HG02798 (cell line): ENCODE results near the gene ZNF771.
"Not testable (repeated sequence)": the region's sequence is repeated elsewhere in the genome, so short reads cannot be mapped to it uniquely, and the experiment has no call there.

ENCODE experiments used
- ATAC-seq: cut with Tn5 transposase; IDR thresholded peaks from one replicate; pipeline ENCODE4 v1.9.1; 2021; ENCODE audit warnings: mild to moderate bottlenecking; ENCODE audit not compliant: unreplicated experiment, poor library complexity

The ZNF771 gene

DNA sequence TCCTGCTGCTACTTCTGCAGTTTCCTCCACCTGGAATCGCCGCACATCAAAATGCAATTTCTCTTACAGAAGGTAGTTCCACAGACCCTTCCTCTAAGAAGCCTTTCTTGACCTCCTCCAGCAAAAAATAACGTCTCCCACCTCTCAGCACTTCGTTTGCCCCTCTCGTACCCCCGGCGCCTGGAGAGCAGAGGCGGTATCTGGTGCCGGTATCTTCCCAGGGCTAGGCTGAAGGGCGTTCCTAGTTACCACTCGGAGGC, 21.9 kb downstream of the ZNF771 start:
- no peak for ATAC-seq

DNA sequence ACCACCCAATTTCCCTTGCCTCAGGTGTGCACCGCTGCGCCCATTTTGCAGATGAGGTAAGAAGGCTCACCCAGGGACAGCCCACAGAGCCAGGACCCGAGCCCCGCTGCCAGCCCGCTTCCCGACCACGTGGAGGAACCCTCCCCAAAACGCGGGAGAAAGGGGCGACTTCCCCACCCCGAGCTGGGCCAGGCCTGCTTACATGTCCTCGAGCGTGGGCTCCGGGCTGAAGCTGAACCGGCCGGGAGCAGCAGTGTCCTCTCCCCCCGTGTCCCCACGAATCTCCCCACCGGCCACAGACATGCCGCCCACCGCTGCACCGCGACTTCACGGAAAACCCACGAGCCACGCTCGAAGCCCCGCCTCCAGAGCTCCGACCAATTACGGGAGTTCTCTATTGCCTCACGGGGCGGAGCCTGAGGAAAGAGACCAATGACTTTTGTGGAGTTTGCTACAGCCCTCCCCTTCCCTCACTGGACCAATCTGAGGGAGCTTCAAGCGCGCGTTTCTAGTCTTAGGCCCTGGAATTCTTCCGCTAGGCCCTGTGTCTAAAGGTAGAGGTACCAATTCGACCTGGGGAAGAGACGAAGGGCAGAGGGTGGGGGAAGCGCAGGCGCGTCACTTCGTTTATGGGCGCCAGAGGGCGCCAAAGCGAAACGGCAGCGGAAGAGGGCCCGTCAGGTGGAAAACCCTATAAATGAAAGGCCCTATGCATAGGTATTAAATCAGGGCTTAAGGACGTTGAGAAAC, 22.4 kb downstream of the ZNF771 start, which contains the start of gene DCTPP1:
Gene DCTPP1, minus strand, starts transcription at position 353 of the 750 bp plus-strand sequence. Its CDS starts 50 bp downstream, at position 303.
- peak; percentile 97 for ATAC-seq

DNA sequence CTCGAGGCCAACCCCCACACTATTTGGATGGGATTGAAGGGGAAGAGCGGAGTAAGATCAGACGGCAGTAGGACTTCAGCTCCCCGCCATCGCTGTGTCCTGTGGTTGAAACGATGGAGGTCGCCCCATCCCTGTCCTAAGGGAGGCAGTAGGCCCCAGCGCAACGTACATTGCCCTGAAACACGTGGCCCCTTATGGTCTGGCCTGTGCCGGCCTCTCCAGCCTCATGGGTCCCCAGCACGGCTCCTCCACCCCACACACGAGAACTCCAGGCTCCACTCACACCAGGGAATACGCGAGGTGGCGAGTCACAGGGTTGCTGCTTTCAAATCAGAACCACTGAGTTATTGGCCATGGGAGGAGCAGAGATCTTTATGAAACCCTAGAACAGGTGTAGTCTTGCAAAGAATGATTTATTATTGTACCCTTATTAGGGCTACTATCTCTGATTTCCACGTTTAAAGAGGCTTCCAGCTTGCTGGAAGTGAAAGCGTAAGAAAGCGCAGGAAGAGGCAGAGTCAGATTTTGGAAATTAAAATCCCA, 23.1 kb downstream of the ZNF771 start:
- ATAC-seq = no peak

DNA sequence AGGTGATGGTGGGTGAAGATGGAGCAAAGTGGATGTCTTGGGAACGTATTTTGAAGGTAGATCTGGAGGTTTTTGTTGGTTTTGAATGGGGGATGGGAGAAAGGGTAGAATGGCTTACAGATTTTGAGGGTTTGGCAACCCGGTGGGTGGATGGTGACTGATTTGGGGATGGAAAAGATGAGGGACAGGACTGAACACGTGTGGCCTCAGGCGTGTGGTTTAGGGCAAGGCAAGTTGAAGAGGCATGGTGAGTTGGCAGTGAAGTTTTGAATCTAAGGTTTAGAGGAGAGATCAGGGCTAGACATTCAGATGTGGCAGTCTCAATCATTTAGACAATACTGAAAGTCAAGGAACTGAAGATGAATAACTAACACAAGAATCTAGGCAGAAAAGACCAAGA, 27.4 kb downstream of the ZNF771 start:
- ATAC-seq = no peak

DNA sequence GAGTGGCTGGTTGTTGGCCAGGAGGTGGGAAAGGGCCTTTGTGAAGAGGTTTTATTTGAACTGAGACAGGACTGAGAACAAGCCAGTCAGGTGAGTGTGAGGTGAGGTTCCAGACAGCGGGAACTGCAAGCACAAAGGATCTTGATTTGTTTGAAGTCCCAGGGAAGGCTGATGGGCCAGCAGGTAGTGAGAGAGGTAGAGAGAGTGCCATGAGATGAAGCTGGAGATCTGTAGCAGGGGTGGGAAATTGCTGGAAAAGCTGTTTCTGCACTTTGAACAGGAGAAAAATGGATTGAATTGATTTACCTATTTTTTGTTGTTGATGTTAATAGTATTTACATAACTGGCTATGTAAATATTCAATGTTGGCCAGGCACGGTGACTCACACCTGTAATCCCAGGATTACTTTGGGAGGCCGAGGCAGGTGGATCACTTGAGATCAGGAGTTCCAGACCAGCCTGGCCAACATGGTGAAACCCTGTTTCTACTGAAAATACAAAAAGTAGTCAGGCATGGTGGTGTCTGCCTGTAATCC, 30.2 kb downstream of the ZNF771 start:
- no peak for ATAC-seq

DNA sequence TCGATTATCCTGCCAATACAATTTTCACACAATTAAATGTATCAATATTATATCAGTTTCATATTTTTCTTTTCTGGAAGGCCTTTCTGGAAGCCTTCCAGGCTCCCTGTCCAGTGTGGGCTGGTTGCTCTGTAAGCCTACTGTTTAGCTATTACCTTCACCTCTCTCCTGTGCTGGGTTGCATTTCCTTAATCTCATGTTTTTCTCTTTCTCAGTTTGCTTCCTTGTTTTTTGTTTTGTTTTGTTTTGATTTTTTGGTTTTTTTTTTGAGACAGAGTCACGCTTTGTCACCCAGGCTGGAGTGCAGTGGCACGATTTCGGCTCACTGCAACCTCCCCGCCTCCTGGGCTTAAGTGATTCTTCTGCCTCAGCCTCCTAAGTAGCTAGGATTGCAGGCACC, 31.4 kb downstream of the ZNF771 start:
- no peak for ATAC-seq

DNA sequence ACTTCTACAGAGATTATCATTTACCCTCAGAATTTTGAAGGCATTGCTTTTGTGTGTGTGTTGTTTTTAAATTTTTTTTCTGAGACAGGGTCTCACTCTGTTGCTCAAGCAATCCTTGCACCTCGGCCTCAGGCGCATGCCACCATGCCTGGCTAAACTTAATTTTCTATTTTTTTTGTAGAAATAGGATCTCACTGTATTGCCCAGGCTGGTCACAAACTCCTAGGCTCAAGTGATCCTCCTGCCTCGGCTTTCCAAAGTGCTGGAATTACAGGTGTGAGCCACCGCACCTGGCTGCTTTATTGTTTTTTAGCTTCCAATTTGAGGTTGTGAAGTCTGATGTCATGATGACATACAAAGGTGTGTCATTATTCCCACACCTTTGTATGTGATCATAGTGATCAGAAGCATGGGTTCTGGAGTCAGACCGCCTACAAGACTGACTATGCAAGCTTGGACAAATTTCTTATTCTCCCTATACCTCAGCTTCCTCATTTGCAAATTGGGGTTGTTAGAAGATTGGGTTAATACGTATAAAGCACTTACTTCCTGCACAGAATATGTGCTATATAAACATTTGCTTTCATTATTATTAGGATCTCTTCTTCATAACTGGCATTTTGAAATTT, 32.4 kb downstream of the ZNF771 start:
- no peak for ATAC-seq

DNA sequence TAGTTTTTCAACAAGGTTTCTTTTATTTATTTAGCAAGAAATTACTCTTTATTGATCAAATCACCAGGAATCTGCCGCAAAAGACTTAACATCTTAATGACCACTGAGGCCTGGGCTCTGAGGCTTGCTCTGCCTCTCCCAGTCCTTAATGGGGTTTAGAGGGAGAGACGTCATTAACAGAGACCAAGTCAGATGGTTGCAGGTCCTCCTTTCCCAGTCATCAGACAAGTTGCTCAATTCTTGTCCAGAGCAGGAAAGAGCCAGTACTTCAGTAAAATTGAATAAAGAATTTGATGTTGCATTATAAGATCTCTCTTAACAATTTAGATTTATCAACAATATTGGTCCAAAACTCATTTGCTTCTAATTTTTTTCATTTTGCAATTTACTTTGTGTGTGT, 36.2 kb downstream of the ZNF771 start:
- ATAC-seq = no peak

DNA sequence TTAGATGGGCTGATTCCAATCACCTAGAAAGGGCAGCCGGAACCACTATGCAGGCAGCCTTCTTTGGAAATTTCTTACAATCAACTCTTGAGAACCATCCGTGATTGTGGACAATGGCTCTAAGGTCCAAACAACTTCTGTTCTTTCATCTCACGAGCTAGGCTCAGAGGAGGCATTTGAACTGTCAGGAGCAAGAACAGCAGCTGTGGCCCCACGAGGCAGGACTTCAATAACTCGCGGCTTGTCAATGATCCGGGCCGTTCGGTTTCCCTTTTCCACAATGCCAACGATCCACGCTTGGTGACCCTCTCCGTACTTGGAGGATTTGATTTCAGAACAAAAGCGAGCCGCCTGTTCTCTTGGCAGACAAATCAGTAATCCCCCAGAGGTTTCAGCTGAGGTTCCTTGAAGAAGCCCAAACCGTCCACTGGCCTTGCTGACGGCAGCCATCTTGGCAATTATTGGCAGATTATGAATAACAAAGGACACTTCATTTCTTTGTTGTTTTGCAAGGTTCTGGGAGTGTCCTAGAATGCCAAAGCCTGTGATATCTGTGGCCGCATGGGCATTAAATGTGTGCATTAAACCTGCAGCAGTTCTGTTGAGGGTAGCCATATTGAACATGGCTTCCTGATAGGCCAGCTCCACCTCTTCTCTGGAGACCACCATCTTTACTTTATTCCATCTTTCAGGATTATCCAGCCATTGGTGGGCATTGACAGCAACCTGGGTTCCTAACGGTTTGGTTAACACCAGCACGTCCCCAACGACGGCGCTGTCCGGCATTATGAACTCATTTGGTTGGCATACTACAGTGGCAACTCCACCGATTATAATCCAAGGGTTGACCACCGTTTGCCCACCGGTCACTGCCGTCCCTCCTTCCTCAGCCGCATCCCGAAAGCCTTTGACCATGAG, 37.1 kb downstream of the ZNF771 start:
- no peak for ATAC-seq

DNA sequence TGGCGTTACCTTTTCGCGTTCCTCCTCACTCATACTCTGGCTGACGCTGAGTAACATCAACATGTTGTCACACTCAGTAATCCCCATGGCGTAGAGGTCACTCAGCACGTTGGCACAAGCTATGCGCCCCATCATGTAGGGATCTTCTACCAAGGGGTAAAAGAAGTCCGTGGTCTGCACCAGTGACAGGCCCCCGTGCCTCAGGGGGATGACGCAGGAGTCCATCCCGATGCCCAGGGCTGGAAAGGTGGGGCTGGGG, 37.7 kb downstream of the ZNF771 start:
- no peak for ATAC-seq

DNA sequence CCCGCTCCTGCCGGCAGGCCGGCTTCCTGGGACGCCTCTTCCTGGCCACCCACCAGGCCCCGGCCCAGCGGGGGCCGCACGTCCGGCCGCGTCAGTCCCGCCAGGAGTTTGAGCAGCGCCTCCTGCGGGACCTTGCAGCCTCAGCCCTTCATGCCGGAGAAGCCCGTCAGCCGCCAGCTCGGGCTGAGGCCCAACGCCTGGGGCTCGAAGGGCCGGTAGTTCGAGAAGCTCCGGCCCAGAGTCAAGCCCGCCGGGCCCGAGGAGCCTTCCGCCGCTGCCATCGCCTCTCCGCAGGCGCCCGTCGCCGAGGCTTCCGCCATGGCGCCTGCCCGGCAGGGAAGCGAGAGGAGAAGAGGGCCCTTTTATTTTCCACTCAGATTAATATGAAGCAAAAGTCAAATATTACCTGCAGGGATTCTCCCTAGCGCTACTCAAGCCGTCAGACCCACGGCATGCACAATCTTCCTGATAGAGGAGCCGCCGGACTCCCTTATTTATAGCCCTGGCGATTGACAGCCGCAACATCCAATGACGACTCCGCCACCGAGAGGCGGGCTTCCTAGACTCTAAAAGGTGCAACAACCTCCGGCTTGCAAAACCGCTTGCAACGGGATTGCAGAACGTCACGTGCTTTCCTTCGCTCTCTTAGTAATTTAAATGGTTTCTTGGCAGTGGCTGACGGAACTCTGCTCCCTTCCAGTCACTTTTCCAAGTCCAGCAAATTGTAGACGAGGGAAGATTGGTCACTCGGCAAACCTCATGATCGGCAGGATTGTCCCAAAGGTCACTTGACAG, 38.2 kb downstream of the ZNF771 start, which contains the start of gene SEPHS2:
Gene SEPHS2, minus strand, starts transcription at position 467 of the 795 bp plus-strand sequence. Its CDS starts 147 bp downstream, at position 320.
- peak; percentile 93 for ATAC-seq

DNA sequence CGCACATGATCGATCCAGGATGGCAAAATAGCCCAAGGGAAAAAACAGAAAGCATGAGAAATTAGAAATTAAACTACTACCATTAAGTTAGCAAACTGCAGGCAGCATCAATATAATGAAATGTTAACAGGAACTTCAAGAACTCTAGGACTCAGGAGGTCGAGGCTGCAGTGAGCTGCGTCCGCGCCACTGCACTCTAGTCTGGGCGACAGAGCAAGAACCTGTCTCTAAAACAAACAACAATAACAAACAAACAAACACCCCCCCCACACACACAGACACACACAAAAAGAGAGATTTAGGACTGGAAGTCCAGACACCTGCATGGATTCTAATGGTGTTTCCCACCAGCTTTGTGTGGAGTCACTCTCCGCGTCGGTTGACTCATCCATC, 38.8 kb downstream of the ZNF771 start:
- ATAC-seq = no peak

DNA sequence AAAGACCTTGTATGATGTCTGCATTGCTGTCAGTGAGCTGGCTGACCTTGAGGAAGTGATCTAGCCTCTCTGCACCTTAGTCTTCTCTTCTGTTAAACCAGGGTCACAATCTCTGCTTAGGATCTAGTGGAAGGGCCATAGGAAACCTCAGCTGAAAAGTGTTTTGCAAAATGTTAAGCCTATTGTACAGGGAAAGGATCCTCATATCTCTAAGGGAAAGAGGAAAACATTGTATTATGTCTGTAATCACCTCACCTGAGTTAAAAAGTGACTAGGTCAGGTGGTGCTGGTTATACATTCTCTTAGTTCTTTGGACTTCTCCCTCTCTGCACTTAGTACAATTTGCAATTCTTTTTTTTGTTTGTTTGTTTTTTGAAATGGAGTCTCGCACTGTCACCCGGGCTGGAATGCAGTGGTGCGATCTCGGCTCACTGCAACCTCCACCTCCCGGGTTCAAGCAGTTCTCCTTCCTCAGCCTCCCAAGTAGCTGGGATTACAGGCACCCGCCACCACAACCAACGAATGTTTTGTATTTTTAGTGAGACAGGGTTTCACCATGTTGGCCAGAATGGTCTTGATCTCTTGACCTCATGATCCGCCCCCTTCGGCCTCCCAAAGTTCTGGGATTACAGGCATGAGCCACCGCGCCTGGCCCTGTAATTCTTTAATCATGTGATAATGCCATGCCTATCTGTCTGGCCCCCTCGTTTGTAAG, 40.3 kb downstream of the ZNF771 start:
- ATAC-seq = no peak

DNA sequence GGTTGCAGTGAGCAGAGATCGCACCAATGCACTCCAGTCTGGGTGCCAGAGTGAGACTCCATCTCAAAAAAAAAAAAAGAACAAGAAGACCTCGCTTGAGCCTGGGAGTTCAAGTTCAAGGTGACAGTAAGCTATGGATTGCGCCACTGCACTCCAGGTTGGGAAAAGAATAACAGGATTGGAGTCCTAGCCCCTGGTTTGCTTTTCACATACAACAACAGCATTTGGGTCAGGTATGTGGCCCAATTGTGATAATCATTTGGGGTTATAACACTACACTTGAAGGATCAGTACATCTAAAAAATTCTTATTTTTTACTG, 41.7 kb downstream of the ZNF771 start:
- ATAC-seq = no peak

DNA sequence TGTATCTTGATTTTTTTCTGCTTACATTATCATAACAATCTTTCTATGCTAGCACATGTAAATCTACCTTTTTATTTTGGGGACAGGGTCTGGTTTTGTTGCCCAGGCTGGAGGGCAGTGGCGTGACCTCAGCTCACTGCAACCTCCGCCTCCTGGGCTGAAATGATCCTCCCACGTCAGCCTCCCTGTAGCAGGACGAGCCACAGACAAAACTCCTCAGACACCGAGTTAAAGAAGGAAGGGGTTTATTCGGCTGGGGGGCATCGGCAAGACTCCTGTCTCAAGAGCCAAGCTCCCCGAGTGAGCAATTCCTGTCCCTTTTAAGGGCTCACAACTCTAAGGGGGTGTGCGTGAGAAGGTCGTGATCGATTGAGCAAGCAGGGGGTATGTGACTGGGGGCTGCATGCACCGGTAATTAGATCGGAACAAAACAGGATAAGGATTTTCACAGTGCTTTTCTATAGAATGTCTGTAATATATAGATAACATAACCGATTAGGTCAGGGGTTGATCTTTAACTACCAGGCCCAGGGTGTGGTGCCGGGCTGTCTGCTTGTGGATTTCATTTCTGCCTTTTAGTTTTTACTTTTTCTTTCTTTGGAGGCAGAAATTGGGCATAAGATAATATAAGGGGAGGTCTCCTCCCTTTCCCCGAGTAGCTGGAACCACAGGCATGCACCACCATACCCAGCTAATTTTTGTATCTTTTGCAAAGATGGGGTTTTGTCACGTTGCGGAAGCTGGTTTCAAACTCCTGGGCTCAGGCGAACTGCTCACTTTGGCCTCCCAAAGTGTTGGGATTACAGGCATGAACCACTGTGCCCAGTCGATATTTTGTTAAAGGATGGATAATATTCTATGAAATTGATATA, 45.5 kb downstream of the ZNF771 start:
- ATAC-seq = not testable (repeated sequence)

DNA sequence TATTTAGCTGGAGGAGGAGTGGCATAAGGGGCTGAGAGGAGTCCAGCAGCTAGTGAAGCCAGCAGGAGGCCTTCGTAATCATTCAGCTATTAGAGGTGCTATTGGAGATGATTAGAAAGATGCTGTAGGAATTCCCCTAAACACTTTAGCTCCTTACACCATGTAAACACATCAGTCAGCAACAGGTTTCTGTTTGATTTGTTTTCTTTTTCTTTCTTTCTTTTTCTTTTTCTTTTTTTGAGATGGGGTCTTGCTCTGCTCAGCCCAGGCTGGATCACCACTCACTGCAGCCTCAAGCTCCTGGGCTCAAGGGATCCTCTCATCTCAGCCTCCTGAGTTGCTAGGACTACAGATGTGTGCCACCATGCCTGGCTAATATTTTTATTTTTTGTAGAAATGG, 48.9 kb downstream of the ZNF771 start:
- no peak for ATAC-seq

DNA sequence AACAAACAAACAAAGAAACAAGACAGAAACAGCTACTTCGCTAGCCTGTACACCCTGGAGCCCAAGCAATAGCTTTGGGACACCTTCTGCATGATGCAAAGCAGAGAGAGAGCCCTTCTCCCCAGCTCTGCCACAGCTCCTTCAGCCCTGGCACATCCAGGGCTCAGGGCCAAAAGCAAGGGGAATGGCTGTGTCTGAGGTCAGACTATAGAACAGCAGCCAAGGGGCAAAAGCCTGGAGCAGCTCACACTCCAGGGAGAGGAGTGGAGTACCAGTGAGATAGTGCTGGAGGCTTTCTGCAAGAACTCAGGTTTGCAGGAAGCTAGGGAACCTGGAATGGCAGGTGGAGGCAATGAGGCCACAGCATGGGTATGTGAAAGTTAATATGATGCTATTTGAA, 49.9 kb downstream of the ZNF771 start:
- ATAC-seq = no peak

DNA sequence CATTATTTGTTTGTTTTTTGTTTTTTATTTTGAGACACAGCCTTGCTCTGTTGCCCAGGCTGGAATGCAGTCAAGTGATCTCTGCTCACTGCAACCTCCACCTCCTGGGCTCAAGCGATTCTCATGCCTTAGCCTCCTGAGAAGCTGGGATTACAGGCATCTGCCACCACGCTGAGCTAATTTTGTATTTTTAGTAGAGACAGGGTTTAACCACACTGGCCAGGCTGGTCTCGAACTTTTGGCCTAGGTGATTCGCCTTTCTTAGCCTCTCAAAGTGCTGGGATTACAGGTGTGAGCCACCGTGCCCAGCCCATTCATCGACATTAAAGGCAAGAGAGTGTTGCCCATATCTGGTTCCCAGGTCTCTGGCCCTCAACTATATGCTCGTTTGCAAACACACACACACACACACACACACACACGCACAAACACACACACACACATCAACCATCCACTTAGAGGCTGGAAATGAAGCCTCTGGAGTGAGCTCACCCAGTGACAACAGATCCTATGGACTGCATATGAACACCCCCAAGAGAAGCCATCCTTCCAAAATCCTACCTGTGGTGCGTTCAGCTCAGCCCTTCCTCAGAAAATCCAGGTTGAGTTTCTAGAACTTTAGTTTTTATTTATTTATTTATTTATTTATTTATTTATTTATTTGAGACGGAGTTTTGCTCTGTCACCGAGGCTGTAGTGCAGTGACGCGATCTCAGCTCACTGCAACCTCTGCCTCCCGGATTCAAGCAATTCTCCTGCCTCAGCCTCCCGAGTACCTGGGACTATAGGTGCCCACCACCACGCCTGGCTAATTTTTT, 50.5 kb downstream of the ZNF771 start:
- ATAC-seq = no peak
